ENCODE measurements around the gene PSMA4.
"Not testable (repeated sequence)": the region's sequence is repeated elsewhere in the genome, so short reads cannot be mapped to it uniquely, and the experiment has no call there.

Gene PSMA4

DNA sequence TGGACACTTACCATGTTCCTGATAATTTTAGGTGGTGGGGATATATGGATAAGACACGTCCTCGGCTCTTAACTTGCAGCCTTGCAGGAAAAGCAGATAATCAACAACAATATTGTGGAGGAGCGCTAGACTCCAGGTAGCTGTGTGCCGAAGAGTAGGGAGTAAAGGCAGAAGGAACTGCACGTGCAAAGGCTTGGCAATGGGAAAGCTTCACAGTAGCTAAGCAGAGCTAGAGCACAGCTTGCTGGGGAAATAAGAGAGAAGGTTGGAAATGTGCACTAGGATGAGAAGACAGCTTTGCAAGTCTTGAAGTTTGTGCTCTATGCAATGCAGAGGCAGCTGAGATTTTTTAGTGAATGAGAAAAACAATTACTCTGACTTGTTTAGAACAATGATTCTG, 12.4 kb downstream of the PSMA4 start:
- no peak for DNase-seq

DNA sequence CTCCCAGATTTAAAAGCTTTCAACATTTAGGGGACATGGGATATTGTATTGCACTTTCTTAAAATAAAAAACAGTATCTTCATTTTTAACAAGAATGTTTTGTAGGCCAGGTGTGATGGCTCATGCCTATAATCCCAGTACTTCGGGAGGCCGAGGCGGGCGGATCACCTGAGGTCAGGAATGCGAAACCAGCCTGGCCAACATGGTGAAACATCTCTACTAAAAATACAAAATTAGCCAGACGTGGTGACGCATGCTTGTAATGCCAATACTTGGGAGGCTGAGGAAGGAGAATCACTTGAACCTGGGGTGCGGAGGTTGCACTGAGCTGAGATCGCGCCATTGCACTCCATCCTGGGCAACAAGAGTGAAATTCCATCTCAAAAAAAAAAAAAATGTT, 20.0 kb downstream of the PSMA4 start:
- DNase-seq: not testable (repeated sequence)

DNA sequence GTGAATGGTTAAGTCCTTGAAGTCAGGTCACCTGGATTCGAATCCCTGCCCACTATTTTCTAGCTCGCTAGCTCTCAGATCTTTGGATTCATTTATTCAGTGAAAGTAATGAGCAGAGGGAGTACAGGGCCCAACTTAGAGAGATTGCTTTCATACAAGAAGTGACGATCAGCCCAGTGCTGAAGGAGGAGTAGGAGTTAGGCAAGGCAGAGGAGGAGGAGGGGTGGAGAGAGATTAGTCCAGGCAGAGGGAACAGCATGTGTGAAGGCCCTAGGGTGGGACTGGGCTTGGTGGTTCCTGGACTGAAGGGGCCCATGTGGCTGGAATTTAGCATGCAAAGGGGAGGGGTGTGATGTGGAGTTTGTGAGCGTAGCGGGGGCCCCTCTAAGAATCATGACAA, 21.2 kb downstream of the PSMA4 start:
- no peak for DNase-seq

DNA sequence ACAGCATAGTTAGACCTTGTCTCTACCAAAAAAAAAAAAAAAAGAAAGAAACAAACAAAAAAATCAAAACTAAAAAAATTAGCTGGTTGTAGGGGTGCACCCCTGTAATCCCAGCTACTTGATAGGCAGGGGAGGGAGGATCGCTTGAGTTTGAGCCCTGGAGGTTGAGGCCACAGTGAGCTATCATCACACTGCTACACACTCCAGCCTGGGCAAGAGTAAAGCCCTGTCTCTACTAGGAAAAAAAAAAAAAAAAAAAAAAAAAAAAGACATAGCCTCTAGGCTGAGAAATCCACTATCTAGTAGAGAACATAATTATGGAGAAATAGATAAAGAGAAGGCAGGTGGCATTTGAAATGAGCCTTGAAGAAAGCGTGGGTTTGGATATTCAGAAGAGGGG, 22.8 kb downstream of the PSMA4 start:
- DNase-seq: no peak

DNA sequence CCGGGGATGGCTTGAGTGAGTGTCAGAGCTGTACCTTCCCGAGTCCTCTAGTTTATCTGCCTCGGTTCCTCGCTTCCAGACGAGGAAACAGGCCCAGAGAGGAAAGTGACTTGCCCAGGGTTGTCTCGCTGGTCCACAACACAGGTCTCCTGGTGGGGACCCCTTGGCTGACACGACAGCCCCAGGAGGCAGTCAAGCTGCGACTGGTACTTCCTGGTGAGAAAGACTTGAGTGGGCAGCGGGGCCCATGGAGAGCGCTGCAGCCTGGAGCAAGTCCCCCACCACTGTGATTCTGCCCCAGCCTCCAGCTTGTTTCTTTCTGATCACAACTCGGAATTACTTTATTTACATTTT, 24.5 kb downstream of the PSMA4 start:
- no peak for DNase-seq

DNA sequence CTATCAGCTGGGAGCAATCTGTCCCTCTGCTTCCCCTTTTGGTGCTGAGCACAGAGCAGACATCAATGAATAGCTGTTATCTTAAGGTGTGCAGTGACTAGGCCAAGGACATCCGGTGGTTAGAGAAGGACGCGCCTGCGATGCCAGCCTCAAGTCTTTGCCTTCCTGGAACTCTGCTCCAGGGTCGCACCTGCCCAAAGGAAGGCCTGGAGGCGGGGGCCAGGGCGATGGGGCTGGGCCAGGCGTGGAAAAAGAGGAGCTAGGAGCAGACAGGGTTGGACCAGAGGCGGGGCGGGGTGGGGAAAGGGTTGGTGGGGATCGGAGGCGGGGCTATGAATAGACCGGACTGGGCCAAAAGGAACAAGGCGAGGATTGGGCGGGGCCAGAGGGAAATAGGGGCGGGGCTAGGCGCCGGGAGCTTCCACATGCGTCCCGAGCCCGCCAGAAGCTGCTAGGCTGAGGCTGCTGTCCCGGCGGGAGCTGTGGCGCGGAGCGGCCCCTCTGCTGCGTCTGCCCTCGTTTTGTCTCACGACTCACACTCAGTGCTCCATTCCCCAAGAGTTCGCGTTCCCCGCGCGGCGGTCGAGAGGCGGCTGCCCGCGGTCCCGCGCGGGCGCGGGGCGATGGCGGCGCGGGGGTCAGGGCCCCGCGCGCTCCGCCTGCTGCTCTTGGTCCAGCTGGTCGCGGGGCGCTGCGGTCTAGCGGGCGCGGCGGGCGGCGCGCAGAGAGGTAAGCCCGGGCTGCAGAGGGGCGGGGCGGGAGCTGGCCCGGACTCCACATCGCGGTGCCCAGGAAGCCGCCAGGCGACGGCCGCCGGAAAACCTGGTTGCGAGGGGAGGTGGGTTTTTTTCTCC, 25.1 kb downstream of the PSMA4 start, which contains the start of gene CHRNA5:
Gene CHRNA5 (plus strand): TSS at position 424 of the 854 bp plus-strand sequence. CDS start 200 bp downstream, at position 624.
- DNase-seq: peak in 3 of 4 experiments; percentile 3 to 28 (median 11)

DNA sequence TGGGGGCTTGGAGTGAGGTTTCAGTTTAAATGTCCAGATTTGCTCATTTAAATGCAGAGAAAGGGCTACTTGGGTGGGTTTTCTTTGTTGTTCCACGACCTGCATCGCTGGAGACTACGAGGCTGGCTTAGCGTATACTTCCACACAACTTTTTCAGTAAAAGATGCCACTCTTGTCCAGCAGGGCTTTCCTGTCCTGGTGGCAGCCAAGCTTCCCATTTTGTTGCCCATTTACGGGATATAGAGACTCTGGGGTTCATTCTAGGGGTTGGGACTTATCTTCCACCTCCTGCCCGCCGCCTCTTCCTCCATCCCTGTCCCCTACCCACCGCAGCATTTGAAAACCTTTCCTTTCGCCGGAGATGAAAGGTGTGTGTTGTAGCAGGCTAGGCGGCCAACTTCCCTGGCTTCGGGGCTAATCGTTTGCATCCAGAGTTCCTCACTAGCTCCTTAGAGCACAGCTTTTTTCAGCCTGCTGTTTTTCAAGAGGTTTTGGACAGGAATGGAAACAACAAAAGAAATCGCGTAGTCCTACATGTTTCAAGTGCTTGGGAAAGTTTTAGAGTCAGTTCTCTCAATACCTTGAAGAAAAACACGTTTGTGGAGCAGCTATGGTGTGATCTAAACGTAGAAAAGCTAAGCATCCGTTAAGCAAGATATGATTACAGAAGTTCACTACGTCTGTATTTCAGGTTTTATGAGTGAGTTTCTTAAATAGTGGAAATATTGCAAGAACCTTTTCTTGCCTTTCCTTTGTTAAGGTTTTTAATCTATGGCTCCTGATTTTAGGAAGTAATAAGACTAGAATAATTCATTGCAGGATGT, 25.9 kb downstream of the PSMA4 start:
- no peak for DNase-seq

DNA sequence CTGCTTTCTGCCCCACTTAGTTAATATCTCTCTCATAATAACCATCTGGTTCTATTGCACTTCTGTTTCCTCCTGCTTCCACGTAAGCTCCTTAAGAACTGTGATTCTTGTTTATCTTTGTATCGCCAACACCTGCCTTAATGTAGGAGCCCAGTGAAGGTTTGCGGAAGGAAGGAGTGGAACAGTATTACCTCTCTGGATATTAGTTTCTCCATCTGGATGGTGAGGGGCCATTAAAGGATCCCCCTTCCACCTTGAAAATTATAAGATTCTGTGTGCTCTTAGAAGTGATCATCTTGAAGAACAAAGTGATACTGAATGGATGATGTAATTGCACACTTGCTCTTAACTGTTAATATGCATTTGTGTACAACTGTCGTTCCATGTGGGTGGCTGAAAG, 27.3 kb downstream of the PSMA4 start:
- no peak for DNase-seq

DNA sequence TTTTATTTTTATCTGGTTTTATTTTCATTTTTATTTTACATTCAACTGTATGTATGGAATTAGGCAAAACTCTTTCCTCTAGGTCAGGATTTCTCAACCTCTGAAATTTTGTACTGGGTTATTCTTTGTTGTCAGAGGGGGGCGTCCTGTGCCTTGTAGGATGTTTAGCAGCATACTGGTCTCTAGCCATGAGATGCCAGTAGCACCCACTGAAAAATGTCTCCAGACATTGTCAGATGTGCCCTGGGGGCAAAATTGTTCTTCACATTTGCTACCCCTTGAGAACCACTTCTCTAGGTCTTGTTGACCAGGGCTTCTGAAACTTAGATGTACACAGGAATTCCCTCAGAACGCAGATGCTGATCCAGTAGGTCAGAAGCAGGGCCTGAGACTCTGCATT, 30.5 kb downstream of the PSMA4 start:
- DNase-seq: no peak

DNA sequence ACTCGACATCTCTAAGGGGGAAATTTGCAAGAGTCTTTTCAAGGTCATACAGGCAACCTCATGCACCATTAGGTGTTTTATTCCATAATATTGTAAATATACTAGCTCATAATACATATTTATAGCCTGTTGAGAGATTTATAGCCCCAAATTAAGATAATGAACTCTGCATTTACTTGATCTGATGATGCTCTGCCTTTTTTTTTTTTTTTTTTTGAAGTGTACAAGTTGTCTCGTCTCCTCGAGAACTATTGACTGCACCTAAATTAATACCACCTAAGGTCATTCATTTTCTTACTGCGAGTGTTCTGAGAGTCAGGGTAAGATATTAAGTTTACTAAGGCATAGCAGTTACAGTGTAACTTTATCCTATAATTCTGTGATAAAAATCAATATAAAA, 31.1 kb downstream of the PSMA4 start:
- no peak for DNase-seq

DNA sequence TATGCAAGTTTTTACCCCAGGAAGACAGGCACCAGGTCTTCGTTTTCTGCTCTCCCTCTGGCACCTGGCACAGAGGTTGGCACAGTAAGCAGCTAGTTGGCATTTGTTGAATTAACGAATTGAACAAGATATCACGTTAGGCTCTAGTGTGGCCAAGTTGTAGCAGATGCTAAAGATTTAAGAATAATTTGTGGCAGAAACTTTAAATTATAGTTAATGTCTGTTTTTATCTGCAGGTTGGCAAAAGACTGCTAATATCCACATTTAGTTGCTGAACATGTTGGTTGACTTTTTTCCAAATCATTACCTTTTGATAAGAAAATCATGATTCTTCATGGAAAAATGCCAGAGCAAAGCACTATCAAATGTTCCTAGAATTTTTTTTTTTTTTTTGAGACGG, 33.2 kb downstream of the PSMA4 start:
- no peak for DNase-seq

DNA sequence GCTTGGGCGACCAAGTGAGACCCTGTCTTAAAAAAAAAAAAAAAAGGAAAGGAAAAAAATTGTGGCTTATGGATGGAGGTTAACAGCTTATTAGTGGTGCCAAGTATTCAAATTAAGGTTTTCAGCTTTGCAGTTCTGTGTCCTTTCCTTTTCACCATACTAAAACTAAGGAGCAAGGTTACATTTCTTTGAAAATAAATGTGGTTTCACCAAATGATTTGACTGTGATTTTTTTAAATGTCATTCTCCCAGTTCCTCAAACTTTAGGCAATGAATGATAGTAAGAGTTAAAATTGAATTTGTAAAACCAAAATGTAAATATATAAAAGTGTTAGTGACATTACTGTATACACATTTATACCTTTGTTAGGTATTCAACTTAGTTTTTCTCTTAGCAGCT, 34.7 kb downstream of the PSMA4 start:
- DNase-seq: no peak

DNA sequence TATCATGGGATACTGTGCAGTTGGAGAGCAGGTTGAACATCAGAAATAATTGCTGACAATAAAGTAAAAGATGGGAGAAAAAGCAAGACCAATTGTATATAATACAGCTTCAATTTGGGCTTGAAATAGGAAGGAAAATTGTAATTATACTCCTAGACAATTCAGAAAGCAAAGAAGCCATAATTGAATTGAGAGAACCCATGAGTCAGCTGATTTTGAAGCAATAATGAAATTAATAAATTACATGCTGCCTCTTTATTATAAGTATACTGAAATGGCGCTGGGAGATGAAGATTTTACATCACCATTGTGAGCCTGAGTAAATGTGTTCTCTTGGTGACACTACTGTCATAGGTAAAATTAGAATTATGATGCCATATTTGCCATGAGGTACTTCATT, 57.3 kb downstream of the PSMA4 start:
- no peak for DNase-seq

DNA sequence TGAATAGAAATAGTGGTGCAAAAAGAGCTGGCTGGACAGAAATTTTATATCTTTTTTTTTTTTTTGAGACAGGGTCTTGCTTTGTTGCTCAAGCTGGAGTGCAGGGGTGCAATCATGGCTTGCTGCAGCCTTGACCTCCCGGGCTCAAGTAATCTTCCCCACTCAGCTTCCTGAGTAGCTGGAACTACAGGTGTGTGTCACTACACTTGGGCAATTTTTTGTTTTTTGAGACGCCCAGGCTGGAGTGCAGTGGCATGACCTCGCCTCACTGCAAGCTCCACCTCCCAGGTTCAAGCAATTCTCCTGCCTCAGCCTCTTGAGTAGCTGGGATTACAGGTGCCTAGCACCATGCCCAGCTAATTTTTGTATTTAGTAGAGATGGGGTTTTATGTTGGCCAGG, 58.1 kb downstream of the PSMA4 start:
- DNase-seq: no peak

DNA sequence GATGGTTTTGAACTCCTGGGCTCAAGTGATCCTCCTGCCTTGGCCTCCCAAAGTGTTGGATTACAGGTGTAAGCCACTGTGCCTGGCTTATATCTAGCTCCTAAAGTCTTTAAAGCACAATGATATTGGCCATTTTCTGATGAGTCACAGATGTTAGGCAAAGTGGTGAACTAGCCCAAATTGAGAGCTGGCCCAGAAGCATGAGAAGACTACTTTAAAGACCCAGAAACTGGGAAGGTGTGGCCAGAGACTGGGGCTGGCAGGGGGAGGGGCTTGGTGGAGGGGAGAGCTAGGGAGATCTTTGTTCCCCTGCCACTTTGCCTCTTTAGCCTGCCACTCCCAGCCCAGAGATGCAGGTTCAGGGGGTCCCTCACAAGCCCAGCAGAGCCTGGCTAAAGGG, 58.9 kb downstream of the PSMA4 start:
- DNase-seq: no peak
